Colonic mucosa (tissue), 4 donors: Measurements from ENCODE around the gene TMEM256. TPM values are rescaled to one million over a fixed set of nuclear protein-coding genes. Genes with fewer than 3 reads are reported as not detected.

Experiments used
- DNase-seq: peaks from one replicate; pipeline ENCODE4 v3.0.0-alpha.2; 2020
- H3K27ac ChIP-seq: fragments of 200-600 bp; one replicate; pipeline ENCODE4 v1.8.0; 2021
- H3K27me3 ChIP-seq: fragments of 200-600 bp; one replicate; pipeline ENCODE4 v1.8.0; 2021
- H3K36me3 ChIP-seq: fragments of 200-600 bp; one replicate; pipeline ENCODE4 v1.8.0; 2021
- H3K4me1 ChIP-seq: fragments of 200-600 bp; one replicate; pipeline ENCODE4 v1.8.0; 2021; ENCODE audit warnings: mild to moderate bottlenecking
- H3K4me3 ChIP-seq: fragments of 200-600 bp; one replicate; pipeline ENCODE4 v1.8.0; 2021
- H3K9ac ChIP-seq, 2 donors: one replicate each; pipeline ENCODE4 v1.7.0; 2013; ENCODE audit warnings: control low read depth in 2 of 2, low read depth in 2 of 2, low read length in 2 of 2
- H3K9me3 ChIP-seq: fragments of 200-600 bp; one replicate; pipeline ENCODE4 v1.8.0; 2021
- intact Hi-C: fragments of 100-400 bp; cut with DNase I; formaldehyde crosslinking; loops from one replicate; pipeline ENCODE4 v1.14.1; 2022
- total RNA-seq, 2 donors: library from RNA; stranded (reverse); fragmentation: NEBNext Ultra II Directional in 1 of 2; extraction: Animal tissue kit (Norgen Biotek cat#: 25700) in 1 of 2; gene quantifications; one replicate each; pipeline ENCODE4 v1.2.1, GENCODE V29; 2021
- TF ChIP-seq, protein P1 (sequence below): fragments of 200-600 bp; IDR thresholded peaks from one replicate; pipeline ENCODE4 v1.8.0; 2022; ENCODE audit warnings: antibody characterized with exemption, mild to moderate bottlenecking
- donor health status: healthy.
- donor health status: DM: no; HTN: no; CAD: no.
- donor health status: DM: no; HTN: no; CAD: no.

TMEM256 gene
- total RNA-seq, 2 donors from 2014 or later = 88.2 to 101 TPM

DNA sequence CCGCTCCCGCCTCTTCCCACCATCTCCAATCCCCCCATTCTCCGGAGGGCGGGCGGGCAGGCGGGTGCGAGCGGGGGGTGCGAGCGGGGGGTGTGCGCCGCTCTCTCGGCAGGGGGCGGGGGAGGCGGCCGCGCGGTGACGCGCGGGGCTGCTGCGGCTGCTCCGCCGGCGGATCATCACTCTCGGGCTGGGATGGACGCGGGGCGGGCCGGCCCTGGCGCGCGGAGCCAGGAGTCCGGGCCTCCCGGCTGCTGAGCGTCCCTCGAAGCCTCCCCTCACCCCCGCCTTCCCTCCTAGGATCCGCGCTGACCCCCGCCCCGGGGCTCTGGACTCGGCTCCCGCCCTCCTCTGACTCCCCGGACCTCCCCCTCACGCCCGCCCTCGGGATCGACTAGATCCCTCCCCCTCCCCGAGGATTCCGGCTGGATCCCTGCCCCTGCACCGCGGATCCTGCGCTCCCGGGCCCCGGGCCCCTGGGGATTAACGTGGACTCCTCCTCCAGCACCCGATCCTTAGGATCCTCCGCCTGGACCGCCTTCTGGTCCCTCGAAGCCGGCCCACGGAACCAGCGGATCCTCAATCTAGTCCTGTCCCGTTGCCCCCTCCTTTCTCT, 946 bp upstream of the TMEM256 start:
- peak overlapping the region; percentile 26 to 69 for H3K9ac ChIP-seq
- no peaks in the 10 kb centered on the region for H3K36me3 ChIP-seq
- H3K27ac ChIP-seq = peak overlapping the region; percentile 55
- H3K4me1 ChIP-seq = peaks cover 5% of the 10 kb centered on the region
- peak overlapping the region; percentile 44 for H3K4me3 ChIP-seq
- no peaks in the 10 kb centered on the region for H3K9me3 ChIP-seq
- peak; percentile 55 for DNase-seq
- H3K27me3 ChIP-seq = peaks cover 8% of the 10 kb centered on the region
- TF ChIP-seq, protein P1, sequence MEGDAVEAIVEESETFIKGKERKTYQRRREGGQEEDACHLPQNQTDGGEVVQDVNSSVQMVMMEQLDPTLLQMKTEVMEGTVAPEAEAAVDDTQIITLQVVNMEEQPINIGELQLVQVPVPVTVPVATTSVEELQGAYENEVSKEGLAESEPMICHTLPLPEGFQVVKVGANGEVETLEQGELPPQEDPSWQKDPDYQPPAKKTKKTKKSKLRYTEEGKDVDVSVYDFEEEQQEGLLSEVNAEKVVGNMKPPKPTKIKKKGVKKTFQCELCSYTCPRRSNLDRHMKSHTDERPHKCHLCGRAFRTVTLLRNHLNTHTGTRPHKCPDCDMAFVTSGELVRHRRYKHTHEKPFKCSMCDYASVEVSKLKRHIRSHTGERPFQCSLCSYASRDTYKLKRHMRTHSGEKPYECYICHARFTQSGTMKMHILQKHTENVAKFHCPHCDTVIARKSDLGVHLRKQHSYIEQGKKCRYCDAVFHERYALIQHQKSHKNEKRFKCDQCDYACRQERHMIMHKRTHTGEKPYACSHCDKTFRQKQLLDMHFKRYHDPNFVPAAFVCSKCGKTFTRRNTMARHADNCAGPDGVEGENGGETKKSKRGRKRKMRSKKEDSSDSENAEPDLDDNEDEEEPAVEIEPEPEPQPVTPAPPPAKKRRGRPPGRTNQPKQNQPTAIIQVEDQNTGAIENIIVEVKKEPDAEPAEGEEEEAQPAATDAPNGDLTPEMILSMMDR = no peak
- intact Hi-C loops = no loop called here

DNA sequence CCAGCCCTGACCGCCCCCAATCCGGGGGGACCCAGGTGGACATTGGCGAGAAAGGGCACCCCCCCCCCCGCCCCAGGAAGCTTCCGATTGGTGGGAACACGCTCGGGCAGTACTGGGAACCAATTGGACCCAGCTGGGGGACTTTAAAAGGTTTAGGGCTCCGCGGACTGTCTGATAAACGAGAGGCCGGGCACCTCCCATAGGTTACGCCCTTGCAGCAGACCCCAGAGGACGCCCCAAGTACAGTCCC, 245 bp downstream of the TMEM256 start:
- Histone ChIP-seq H3K36me3 (no peaks in the 10 kb centered on the region), H3K9ac (peak overlapping the region; percentile 79 to 87), H3K27me3 (peaks cover 8% of the 10 kb centered on the region), H3K9me3 (no peaks in the 10 kb centered on the region), H3K27ac (peak overlapping the region; percentile 83), H3K4me3 (peak overlapping the region; percentile 44), H3K4me1 (peaks cover 5% of the 10 kb centered on the region)
- intact Hi-C loops = no loop called here
- no peak for DNase-seq
- TF ChIP-seq, protein P1 = no peak

DNA sequence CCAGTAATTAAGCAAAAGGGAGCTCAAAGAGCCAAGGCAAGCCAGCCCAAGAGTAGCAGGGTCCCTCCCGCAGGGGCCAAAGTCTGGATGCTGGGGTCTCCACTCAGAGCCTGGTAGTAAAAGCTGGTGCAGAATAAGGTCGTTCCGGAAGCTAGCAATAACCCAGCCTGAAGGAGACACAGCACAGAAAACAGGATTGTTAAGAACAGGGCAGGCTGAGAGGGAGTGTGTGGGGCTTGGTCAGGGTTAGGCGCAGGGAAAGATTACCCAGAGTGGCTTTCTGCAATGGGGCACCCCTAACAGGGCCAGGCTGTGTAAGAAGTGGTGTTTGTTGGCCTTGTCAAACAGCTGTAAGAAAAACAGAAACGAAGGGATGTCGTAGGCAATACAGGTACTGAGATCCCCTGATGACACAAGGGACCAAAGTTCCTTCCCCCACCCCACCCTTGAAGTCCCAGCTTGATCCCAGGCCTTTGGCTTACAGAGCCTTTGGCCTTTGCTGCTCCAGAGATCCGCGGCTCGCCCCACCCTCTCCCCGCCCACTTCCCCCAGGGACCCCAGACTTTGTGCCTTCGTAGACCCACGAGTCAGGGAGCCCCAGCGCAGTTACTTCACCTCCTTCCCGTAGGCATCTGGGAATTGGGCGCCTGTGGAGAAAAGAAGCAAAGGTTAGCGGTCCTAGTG, 712 bp downstream of the TMEM256 start:
- Histone ChIP-seq H3K9me3 (no peaks in the 10 kb centered on the region), H3K9ac (peak overlapping the region; percentile 79 to 87), H3K27ac (peak overlapping the region; percentile 83), H3K4me3 (peak overlapping the region; percentile 44), H3K4me1 (peaks cover 5% of the 10 kb centered on the region), H3K36me3 (no peaks in the 10 kb centered on the region), H3K27me3 (peaks cover 8% of the 10 kb centered on the region)
- TF ChIP-seq, protein P1 = no peak
- intact Hi-C loops = no loop called here
- peak; percentile 80 for DNase-seq

DNA sequence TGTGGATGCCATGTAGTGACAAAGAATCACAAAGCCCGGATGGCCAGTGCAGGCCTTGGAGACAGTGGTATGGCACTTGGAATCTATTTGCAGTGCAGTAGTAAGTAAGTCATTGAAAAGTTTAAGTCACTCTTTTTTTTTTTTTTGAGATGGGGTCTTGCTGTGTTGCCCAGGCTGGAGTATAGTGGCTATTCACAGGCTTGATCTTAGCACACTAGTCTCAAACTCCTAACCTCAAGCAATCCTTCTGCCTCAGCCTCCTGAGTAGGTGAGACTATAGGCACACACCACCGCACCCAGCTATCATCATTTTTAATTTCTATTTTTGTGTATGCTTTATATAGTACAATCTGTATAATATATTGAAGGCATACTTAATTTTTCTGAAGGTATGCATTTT, 5.3 kb downstream of the TMEM256 start:
- no peak overlapping the region for H3K4me3 ChIP-seq
- no peak overlapping the region for H3K9ac ChIP-seq
- TF ChIP-seq, protein P1 = no peak
- DNase-seq = no peak
- no peaks in the 10 kb centered on the region for H3K9me3 ChIP-seq
- H3K36me3 ChIP-seq = no peaks in the 10 kb centered on the region
- H3K4me1 ChIP-seq = peaks cover 5% of the 10 kb centered on the region
- intact Hi-C loops = no loop called here
- H3K27me3 ChIP-seq = no peaks in the 10 kb centered on the region
- no peak overlapping the region for H3K27ac ChIP-seq

DNA sequence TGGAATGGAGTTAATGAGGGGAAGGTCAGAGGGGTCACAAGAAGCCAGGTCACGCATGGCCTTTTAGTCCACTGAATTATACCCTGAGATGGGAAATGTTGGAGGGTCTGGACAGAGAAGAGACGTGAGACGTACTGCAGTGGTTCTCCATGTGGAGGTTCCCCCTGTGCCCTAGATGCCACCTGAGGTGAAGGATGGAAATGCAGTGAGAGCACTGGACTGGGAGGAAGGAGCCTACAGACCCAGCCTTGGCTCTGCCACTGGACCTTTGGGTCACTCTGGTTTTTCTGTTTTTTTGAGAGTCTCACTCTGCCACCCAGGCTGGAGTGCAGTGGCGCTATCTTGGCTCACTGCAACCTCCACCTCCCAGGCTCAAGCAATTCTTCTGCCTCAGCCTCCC, 7.8 kb downstream of the TMEM256 start:
- no peaks in the 10 kb centered on the region for H3K4me1 ChIP-seq
- H3K9ac ChIP-seq = no peak overlapping the region
- H3K27me3 ChIP-seq = no peaks in the 10 kb centered on the region
- TF ChIP-seq, protein P1 = no peak
- DNase-seq = no peak
- H3K9me3 ChIP-seq = no peaks in the 10 kb centered on the region
- intact Hi-C loops = no loop called here
- no peak overlapping the region for H3K4me3 ChIP-seq
- no peaks in the 10 kb centered on the region for H3K36me3 ChIP-seq
- H3K27ac ChIP-seq = no peak overlapping the region
